Stimulated activated naive CD4-positive, alpha-beta T cell treated with Interleukin-2 at 50 U/mL for 16 hours (primary cell): Measurements from ENCODE around the gene MRPL30.
"Not testable (repeated sequence)": the region's sequence is repeated elsewhere in the genome, so short reads cannot be mapped to it uniquely, and the experiment has no call there.

Experiments used
- DNase-seq: peaks from one replicate; lab custom pipeline; 2025; lab: John Stamatoyannopoulos, UW

MRPL30 gene

DNA sequence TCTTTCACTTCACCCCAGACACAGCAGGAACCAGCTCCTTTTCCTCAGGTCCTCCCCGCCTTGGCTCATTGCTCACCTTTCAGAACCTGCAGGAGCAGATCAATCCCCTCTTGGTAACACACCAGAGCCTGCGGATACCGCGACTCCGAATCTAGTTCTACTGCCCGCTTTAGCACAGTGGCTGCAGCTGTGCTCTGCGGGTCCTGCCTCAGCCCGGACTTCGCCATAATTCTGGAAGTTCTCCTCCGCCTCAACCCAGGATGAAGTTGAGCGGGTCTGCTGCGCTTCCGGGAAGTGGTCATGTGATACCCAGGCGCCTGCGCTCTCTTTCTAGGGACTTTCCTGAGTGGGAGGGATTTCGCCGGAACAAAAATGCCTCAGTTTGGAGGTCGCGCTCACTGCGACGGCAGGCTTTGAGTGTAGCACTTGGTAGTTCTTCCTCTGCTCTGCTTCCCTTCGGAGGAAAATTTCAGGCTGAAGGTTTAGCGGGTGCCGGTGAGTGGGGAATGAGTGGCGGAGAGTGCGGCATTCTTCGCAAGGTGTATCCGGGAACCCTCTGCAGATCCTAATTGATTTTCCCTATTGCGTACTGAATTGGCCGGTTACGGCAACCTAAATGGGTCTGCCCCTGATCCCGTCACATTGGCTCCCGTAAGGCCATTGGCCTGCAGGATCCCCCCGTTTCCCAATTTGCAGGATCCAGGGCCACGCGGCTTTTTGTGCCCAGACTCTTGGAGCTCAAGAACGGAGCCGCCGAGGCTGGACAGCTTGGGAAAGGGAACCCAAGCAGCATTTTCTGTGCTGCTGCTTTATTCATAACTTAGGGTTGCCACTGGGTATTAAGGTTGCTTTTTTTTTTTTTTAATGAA lies at the start of gene MRPL30, which contains the start of gene MITD1:
Gene MRPL30 (plus strand): TSS at position 430 of the 869 bp plus-strand sequence. CDS start 5,020 bp downstream, outside the sequence.
Gene MITD1 (minus strand): TSS at position 304 of the 869 bp plus-strand sequence. CDS start 77 bp downstream, at position 227.
- peak; percentile 88 for DNase-seq

DNA sequence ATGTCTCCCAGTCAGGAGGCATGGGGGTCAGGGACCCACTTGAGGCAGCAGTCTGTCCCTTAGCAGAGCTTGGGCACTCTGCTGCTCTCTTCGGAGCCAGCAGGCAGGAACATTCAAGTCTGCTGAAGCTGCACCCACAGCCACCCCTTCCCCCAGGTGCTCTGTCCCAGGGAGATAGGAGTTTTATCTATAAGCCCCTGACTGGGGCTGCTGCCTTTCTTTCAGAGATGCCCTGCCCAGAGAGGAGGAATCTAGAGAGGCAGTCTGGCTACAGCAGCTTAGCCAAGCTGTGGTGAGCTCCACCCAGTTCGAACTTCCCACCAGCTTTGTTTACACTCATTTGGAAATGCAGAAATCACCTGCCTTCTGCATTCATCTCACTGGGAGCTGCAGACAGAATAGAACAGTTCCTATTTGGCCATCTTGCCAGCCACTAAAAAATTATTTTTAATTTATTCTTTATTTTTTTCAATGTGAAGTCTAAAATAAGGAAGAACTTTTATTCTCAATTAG lies 45.9 kb upstream of the MRPL30 start:
- not testable (repeated sequence) for DNase-seq

DNA sequence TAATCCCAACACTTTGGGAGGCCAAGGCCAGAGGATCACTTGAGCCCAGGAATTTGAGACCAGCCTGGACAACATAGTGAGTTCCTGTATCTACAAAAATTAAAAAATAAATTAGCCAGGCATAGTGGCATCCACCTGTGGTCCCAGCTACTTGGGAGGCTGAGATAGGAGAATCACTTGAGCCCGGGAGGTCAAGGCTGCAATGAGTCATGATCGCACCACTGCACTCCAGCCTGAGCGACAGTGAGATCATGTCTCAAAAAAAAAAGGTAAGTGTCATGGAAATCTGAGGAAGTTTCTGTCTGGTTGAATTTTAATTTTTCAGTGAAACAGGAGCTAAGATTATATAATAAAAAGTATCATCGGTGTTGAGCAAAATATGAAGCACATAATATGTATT lies 42.0 kb upstream of the MRPL30 start:
- no peak for DNase-seq

DNA sequence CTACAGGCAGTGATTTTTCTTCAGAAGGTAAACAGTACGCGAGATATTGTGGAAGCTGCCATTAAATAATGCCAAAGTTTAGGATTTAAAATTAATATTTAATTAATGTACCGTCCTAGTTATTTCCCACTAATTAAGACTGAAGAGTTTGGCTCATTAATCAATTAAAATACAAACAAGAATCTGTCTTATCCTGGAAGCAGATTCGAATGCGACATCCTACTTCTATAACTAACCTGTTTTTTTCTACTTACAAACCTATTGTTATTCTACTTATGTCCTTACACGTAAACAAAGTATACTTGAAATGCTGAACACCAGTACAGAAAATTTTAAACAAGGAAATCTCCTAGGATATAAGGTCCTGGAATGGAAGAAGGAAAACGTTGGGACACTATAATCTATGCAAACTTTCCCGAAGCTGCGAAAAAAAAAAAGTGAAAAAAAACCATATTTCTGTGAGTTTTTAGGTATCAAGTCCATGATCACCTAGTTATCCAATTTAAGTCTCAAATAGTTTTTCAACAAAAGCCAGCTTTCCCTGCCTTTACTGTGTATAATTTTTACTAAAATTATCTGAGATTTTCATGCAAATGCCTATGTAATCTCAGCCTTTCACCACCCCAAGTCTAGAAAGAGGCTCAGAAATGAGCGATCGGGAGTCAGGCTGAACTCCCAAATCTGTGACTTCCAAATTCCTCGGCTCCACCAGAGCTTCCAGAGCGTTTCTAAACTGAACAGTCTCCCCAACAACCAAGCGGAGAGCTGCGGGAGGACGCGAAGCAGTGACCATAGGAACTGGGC lies 40.7 kb upstream of the MRPL30 start:
- no peak for DNase-seq

DNA sequence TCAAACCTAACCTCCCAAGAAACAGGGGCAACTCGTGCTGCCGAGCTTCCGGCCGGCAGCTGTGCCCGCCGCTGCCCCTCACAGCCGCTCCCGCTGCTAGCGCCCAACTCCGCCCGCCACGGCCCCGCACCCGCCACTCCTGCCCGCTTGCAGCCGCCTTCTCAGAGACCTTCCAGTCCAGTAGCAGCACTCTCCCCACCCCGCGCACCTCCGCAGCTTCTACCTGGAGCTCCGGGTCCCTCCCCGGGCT lies 40.2 kb upstream of the MRPL30 start:
- no peak for DNase-seq

DNA sequence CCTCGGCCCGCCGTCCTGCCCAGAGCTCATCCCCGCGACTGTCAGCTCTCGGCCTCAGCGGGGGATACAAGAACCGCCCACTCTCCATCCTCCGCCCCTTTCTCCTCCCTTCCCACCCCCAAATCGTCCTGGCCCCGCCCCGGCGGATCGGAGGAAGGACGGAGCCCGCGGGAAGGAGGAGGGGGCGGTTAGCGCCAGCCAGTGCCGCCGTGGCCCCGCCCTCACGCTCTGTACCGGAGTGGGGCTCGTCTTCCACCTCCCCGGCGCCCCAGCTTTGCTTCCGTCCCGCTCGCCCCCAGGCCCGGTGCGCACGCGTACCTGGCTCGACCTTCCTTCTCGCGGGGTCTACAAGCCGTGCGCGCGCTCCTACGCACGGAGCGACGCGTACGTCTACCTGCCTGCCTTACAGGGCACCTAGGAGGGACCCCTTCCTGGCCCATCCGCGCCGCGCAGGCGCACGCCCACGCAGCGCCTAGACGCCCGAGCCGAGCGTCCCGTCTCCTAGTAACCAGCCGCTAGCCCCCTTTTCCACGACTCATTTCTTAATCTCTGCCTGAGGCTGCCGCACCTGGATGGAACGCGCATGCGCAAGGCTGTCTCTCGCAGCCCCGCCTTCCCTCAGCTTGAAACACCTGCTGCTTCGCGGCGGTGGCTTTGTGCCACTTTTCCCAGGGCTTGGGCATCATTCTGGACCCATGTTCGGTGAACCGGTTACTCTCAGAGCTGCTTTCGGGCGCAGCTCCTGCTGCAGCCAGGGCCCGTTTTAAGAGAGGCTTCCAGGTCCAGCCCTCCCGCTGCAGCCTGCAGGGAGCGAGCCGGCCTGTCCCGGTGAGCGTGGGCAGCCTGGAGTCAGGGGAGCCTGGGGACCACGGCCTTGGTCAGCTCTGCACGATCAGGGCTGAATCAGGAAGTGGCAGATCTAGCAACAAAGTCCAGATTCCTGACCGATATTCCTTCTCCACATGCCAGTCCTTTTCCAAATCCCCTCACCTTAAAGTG lies 39.6 kb upstream of the MRPL30 start, which contains the start of gene C2orf15:
Gene C2orf15 (plus strand): TSS at position 598 of the 999 bp plus-strand sequence. CDS start 8,852 bp downstream, outside the sequence.
- DNase-seq = peak; percentile 97

DNA sequence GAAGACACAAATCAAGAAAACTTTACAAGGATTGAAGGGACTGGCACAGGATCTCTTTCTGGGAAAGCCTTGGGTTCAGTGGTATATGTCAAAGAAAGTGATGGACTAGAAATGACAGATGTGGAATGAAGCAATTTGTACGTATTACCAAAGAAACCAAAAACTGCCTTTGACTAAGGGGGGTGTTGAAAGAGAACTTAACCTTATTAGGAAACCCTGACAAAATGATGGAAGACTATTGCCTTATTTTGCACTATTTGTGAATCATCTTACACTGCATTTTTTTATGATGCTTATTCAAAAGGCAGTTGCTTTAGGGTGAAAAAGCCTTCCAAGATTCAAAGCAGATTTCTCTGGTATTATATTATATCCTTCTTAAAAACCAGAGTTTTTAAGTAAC lies 30.3 kb upstream of the MRPL30 start:
- no peak for DNase-seq

DNA sequence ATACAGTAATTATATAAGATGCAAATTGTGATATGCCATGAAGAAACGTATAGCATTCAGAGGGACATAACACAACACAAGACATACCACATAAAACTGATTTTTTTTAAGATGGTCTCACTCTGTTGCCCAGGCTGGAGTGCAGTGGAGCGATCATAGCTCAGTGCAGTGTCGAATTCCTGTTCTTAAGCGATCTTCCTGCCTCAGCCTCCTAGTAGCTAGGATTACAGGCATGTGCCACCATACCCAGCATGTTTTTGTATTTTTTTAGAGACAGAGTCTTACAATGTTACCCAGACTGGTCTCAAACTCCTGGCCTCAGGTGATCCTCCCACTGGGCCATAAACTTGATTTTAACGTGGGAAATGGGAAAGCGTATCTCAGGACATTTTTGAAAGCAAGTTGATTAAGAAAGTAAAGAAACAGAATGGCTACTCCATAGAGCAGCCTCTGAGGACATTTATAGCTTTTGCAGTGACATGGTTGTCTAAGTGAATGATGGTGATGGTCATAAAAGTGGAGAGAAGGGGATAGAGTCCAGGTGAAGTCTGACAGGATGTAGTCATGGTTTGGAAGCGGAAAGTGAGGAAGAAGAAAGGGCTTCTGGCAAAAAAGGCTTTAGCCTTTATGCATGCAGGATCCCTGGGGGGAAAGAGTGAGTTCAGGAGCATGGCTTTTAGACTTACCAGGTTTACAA lies 28.6 kb upstream of the MRPL30 start:
- no peak for DNase-seq

DNA sequence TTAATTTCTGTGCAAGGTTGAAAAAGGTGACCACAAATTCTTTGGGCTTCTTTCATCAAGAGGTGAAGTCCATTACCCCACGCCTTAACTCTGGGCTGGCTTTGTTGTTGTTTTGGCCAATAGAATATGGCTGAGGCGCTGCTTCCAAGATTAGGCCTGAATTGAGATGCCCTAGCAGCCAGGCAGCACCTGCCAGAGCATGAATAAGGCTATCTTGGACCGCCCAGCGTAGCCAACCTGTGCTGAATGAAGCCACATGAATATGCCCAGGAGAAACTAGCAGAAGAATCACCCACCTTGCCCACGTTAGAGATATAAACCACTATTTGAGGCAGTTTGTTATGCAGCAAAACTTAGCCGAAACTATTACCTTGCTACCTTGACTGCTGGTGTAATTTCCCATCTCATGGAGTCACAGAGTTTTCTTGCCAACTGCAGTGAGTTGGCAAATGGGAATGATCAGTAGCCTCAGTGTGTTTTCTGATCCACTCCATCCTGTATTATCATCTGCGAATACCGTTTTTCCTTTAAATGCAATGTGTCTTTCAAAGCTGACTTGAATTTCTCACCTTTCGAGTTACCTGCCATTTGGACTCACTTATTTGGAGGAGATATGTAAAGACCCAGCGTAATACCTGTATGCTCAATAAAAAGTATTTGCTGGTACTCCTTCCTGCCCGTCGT lies 26.9 kb upstream of the MRPL30 start:
- no peak for DNase-seq

DNA sequence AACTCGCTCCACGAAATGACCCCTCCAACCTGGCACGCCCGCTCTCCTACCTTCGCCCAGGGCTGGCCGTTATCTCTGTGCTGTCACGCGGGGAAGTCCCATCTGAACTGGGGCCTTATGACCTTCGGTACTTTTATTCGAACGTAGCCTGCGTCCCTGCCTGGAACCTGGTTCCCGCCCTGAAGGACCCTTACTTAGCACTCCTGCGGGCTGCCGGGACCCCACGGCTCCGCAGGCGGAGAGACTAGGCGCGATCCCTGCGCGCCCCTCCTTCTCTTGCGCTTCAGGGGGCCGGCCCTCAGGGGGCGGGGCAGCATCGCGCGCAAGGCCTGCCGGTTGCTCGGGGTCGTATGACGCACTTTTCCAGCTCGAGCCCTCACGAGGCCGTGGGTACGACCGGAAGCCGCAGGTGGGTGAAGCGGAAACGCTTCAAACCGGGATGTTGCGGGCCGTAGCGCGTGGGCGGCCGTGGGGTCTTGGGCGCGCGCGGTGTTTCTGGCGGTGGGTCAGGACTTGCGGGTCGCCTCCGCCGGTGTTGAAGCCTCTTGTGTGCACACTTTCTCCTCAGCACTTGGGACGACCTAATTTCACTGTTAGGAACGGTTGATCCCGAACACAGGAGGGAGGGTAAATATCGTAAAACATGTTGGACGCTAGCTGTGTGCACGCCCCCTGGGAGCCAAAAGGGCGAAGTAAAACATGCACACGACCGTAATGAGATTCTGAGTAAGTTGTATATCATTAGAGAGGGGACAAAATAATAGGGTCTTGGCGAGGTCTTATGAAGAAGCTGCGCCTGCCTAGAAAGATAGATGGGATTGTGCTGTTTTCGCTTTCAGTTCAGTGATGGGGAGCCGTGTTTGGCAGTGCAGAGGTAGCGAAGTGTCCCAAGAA lies 26.1 kb upstream of the MRPL30 start, which contains the start of the genes LIPT1 and TSGA10:
Gene LIPT1 (plus strand): TSS at position 325 of the 894 bp plus-strand sequence. CDS start 6,991 bp downstream, outside the sequence.
Gene TSGA10 (minus strand): TSS at position 300 of the 894 bp plus-strand sequence. CDS start 45,503 bp downstream, outside the sequence.
- peak; percentile 92 for DNase-seq

DNA sequence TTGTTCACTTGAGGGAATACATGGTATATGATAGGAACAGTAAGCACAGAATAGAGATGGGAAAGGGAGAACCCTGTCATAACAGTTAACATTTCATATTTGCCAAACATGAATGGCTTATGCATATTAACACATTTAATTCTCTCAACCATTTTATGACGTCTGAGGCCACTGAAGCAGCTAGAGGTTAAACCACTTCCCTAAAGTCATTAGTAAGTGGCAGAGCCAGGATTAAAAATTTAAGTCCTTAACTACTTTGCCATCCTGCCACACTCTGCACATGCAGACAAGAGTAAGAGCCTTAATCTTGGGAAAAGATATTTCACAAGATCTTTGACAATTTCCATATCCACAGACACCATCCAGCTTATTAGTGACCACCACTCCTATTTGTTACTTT lies 24.1 kb upstream of the MRPL30 start:
- DNase-seq = no peak

DNA sequence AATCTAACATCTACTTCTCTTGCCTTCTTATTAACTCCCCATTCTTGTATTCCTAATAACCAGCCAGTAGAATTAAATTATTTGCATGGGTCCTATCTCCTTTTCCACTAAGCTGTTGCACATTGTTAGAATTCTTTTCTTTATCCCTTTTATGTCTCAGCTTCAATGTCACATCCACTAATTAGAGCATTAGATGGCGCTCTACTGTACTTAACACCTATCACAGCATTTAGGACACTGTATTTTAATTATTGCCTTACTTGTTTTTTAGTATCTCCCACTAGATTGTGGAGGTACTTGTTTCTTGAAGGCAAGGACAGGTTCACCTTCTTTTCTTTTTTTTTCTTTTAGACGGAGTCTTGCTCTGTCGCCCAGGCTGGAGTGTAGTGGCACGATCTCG lies 22.4 kb upstream of the MRPL30 start:
- DNase-seq = no peak

DNA sequence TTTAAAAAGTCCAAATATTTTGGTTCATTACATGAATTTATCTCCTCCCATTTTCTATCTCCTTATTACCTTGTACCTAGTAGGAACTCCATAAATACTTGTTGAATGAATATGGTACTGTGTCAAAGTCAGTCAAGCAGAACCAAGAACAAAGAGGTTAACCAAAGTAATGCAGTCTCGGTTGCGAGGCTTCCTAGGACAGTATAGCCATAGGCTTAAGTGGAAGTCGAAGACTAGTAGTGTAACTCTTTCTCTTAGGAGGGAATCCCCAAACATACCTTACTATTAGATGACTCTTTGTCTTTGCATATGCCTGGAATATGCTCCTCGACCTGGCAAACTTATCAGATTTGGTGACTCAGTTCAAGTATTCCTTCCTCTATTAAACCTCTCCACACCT lies 21.4 kb upstream of the MRPL30 start:
- no peak for DNase-seq

DNA sequence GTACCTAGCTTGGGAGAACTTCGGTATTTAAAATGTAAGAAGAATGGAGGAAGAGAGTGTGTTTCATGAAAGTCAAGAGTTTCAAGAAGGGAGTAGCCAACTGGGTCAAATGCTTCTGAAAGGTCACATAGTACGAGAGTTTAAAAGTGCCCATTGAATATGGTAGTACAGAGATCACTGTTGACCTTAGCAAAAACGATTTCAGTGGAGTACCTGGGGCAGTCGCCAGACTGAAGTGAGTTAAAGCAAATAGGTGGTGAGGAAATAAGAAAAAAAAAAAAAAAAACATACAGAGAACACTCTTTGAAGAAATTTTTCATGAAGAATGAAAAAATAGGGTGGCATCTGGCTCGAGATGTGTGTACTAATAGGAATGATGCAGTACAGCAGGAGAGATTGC lies 14.8 kb upstream of the MRPL30 start:
- no peak for DNase-seq

DNA sequence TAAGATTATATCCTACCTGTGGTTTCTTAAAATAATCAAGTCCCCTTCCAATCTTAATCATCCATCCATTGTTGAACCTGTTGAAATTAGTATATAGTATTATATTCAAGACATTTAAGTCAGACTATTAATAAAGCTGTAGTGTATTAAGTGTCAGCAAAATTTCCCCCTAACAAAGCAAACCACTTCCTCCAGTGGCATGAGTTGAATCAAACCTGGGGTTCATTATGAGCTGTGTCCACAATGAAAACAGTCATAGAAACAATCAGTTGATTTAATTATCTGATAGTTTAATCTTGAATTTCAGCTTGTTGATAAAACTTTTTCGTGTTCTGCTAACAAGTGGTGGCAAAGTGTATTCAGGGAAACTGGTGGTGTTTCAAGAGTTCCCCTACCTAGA lies 11.4 kb upstream of the MRPL30 start:
- DNase-seq = no peak

DNA sequence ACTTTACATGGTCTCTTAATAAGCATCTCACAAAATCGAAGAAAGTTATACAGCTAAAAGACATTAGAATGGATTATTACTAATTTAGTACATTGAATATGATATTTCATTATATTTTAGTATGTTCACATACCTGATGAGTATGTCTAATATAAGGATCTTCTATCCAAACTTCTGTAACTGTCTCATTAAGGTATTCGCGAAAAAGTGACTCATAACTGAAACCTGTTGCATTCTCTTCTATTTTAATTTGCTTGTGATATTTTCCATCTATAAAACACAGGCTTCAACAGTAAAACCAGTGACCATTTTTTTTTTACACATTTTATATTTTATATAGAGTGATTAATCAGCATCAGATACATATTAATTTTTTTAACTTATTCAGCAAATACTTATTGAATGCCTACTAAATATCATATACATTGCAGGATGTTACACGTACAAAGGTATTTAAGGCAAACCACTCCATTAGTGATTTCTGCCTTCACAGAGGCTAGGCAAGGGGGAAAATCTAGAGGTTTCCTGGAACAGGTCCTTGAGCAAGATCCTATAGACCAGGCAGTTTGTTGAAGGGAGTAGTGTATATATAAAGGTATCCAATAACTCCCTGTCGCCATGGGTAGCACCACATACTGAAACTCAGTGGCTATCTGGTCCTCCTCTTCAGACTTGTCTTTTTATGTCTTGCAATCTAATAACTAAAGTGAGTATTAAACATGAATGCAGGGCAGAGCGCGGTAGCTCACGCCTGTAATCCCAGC lies 9.4 kb upstream of the MRPL30 start:
- DNase-seq = no peak

DNA sequence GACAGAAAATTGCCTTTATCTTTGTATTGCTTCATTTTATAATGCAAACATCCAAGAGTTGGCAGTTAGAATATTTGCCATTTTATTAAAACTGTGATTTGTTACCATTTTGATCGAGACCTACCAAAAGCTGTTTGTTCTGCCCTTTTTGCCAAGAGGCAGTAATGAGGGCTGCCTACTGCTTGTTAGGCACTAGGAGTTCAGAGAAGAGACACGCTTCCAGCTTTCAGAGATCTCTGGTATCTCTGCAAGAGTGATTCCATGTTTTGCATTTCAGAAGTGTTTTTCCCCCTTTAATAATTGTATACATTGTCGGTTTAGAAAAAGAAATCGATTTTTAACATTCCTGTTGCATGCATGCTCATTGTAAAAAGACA lies 628 bp downstream of the MRPL30 start:
- no peak for DNase-seq

DNA sequence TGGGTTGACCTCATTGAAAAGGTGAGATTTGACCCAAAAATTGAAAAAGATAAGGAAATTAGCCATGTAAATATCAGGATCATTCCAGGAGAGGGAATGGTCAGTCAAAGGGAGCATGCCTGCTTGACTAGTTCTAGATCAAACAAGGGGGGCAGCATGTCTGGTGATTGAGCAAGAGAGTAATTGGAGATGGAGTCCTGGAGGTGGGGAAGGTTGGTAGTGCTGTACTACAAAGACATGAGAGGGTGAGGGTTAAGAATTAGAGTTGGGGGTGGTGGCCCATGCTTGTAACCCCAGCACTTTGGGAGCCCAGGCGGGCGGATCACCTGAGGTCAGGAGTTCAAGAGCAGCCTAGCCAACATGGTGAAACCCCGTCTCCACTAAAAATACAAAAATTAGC lies 2.0 kb downstream of the MRPL30 start:
- DNase-seq = no peak
